GM19455 (cell line): ENCODE measurements around the gene GPR37.

Experiments
- ATAC-seq: cut with Tn5 transposase; IDR thresholded peaks from one replicate; pipeline ENCODE4 v1.9.1; 2021; ENCODE audit not compliant: unreplicated experiment

Gene GPR37

DNA sequence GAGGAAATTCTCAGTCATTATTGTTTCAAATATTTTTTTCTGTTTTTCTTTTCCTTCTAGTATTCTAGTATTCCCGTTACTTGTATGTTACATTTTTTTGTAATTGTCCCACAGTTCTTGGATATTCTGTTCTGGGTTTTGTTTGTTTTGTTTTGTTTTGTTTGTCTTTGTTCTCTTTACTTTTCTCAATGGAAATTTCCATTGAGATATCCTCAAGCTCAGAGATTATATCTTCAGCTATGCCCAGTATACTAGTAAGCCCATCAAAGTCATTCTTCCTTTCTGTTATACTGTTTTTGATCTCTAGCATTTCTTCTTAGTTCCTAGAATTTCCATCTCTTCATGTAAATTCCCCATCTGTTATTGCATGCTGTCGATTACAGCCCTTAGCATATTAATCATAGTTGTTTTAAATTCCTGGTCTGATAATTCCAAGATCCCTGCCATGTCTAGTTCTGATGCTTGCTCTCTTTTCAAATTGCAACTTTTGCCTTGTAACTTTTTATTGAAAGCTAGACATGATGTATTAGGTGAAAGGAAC lies 27.8 kb downstream of the GPR37 start:
- ATAC-seq, result no peak

DNA sequence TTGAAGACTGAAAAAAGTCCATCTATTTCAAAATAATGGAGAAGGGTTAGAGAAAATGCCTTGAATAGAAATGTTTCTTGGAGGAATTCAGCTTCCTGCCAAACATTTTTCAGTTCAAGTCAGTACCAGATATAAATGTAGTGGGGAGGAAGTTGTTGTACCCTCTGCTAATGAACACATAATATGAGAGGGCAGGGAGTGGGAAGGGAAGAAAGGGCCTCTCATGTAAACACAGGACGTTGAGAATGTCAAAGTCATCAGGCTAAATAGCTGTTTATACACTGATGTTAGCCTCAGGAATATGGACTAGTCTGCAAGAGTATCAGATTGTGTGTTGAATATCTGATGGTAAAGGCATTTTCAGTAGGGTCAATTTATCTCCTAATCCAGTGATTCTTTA lies 37.0 kb downstream of the GPR37 start:
- ATAC-seq, result no peak

DNA sequence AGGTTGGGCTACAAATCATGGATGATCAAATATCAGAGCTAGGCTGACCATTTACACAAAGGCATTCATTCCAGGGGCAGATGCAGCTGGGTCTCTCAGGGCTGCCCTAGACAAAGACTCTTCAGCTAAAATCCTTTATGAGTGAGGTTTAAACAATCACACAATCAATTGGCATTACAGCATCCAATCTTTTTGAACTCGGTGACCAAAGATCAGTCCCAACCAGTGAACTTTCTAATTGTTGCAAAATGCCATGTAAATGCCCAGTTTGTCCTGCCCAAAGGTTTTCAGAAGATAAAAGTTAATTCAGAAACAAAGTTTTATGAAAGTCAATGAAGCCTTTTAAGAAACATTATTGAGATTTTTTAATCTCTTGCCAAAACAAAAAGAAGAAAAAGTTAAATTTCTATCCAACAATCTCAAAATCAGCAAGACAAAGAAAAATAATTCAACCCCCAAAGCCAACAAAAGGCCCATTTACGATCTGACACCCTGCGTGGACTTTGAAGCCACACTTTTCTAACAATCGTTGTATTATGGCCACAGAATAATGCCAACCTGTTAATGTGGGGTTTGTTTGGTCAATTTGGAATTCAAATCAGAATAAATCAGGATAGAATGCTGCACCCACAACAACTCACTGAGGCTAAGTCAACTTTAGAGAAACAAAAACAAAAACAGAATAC lies 40.9 kb downstream of the GPR37 start:
- no peak for ATAC-seq

DNA sequence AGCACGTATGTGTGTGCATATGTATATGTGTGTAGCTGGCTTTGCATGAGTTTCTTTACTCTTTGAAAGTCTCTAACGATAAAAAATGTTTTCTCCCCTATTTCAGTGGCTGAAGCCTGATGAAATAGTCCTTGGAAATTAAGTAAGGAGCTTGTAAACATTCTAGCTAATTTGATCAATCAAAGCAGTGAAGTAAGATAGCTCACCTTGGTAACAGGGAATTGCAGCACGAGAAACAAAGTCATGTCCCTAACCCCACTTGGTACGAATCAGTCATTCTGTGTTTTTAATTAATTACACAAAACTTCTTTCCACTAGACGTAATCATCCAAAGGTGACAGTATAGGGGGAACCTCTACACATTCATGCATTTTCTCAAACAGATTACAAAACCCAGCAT lies 41.5 kb downstream of the GPR37 start:
- no peak for ATAC-seq

DNA sequence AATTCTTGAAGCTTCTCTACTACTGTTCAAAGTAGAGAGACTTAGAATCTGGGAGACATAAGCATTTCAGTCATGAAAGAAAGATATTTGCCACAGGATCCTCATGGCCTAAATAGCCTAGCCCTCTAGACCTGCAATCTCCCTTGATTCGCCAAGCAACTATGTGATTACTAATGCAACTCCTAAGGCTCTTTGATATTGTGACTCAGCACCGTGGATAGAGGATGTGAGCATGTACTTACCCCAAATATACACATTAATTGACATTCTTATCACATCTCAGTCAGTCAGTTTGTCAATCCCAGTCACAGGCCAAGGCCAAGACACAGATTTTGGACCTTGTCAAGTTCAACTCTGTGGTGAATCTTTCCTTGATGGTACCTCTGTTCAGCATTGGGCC lies 42.6 kb downstream of the GPR37 start:
- ATAC-seq, result no peak

DNA sequence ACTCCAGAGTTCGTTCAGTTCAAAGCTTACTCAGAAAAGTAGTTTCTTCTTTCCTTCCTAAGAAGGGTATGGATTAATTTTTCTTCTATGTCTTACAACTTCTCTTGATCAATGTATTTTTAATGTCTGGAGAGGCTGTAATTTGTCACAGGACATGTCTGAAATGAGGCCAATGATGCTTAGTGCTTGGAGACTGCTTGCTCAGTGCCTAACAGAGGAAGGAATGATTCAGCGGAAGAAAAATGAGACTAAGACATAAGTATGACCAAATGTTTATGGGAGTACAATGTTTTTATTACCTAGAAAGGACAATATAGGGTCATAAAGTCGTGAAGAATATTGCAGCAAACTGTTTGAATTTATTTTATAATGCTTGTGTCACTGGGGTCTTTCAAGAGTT lies 43.3 kb downstream of the GPR37 start:
- ATAC-seq, result no peak

DNA sequence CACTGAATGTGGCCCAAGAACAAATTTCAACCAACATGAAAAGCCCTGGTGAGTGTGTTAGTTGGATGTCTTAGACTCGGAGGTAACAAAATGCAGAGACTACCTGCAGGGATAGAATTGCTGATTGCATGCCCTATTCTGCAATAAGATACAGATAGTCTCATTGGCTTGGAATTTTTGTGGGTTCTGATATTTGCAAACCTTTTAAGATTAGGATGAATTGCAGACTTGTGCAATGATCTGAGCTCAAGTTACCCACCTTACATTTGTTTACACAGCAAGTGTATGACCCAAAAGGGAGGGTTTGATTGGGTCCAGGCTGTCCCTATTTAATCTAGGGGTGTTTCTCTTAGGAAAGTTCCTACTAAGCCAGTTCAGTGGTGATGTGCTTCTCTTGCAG lies 45.4 kb downstream of the GPR37 start:
- no peak for ATAC-seq

DNA sequence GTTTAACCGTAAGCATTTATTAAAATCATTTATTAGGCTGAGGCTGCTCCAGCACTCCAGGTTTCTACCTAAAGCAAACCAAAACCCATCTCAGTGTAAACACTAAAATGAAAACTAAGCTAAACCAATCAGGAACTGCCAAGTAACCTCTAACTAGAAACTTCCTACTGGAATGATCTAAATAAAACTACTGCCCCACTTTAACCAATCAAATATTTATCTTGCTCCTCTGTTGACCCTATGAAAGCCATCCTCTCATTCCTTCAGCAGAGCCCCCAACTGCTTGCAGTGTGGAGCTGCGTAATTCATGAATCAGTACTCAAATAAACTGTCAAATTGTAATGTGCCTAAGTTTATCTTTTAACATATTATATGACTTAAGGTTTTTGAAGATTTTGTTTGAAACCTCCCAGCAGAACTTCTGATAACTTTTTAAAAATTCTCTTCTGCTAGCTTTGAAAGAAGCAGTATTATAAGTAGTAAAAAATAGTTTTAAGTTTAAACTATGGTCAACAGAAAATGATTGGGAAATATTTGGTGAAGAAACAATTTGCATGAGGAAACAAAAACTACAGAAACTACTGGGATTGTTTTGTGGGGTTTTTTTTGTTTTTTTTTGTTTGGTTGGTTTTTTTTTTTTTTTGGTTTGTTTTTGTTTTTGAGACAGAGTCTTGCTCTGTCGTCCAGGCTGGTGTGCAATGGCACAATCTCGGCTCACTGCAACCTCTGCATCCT lies 47.4 kb downstream of the GPR37 start:
- ATAC-seq, result no peak

DNA sequence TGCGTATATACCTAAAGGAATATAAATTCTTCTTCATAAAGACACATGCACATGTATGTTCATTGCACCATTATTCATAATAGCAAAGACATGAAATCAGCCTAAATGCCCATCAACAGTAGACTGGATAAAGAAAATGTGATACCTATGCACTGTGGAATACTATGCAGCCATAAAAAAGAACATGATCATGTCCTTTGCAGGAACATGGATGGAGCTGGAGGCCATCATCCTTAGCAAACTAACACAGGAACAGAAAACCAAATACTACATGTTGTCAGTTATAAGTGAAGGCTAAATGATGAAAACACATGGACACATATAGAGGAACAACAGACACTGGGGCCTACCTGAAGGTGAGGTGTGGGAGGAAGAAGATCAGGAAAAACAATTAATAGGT lies 48.7 kb downstream of the GPR37 start:
- no peak for ATAC-seq

DNA sequence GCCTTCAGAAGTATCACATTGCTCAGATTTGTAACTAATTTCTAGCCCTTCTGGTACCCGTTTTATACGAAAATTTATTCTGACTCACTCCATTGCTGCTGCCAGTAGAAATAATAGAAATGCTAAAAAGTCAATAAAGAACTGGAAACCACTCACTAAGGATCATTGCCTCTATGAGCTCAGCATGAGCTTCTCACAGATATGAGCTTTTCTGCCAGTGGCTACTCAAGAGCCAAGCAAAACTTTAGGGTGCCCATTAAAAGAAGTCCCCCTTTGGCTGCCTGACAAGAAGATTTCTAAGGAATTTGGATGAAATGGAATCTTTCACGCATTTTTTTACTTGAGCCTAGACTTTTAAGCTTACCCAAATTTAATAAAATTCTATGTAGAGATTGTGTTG lies 52.5 kb downstream of the GPR37 start:
- ATAC-seq, result no peak

DNA sequence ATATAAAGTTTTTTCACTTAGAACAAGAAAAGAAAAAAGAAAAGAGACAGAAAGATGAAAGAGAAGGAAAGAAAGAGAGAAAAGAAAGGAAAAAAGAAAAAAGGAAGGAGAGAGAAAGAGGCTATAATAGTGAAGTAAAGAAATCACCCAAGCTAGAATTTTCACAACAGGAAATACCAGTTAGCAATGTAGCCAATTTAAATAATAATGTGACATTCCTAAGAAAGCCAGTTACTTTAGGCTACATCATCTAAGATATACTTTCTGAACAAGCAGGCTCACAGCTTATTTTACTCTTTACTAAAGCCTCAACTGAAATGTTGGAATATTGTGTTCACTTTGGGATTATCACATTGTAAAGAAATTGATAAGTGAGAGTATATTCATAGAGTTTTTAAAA lies 53.6 kb downstream of the GPR37 start:
- ATAC-seq, result no peak

DNA sequence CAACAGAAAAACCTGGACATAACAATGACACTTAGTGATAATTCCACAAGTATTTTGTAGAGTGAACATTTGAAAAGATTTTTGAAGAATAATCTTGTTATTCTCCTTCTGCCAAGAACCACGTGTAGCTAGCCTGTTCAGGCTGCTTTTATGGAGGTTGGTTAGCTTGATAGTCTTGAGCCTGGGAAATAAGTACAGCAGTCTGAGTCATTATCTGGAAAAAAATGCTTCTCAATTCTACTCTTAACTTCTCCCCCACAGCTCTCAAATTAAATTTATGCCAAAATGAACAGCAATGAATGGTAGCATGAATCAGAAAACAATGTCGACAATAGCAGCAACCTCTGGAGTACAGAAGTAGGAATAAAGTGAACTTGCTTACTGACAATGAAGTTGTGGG lies 63.2 kb downstream of the GPR37 start:
- no peak for ATAC-seq

DNA sequence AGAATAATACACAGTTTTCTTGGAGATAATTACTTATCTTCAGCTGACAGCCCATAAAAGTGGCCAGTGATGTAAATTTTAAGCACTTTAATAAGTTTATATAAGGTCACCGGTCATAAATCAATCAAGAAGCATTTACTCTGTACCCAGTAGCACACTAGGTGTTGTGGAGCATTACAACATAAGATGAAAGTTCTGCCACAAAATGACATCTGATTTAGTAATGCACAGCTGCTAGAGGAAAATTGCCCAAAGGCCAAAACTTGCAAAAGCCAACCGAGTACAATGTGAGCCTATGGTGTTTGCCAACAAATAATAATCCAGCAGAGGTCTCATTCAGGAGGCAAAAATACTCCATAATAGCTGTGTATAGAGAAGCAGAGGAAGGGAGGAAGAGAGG lies 63.6 kb downstream of the GPR37 start:
- ATAC-seq, result no peak

DNA sequence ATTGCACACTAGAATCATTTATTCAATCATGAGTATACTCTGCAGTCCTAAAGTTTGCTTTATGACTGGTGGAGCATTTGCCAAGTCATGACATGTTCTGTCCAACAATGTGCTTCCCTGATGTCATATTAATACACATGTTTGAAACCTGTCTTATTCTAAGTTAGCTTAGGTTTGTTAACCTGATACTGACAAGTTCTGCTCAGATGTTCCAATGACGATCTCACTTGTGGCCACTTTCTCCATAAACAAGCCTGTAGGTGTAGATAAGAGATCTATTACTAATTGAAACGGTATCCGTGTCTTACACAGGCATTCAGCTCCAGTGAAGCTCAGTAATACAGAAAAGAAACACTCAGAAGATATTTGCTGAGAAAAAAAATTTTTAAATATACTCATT lies 64.9 kb downstream of the GPR37 start:
- ATAC-seq, result no peak

DNA sequence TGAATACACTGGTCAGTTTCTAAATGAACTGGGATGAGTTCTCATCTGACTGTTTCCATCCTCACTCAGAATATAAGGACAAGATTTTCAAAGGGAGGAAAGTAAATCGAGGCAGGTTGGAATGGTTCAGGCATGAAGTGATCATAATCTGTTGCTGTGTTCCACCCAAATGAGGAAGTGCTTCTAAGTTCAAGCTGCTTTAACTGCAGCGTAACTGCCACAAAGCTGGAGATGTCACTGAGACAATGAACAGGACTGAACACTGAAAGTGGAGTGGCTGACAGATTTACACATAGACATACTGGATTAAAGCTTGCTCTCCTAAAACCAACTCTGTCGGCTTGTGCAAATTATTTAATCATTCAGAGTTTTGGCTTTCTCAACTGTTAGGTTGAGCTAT lies 66.6 kb downstream of the GPR37 start:
- ATAC-seq, result no peak

DNA sequence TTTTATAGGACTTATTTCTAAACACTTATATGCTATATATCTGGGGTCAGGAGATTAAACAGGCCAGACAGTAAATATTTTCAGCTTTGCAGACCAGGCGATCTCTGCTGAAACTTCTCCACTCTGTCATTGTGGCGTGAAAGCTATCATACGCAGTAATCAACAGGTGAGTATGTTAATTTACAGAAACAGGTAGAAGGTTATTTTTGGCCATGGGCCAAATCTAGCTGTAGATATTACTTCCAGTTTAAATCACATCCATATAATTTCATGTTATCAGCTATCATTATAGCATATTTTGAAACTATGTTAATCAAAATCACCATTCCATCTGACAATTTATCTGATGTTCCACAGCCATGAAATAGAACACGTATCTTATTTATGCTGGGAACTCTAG lies 67.8 kb downstream of the GPR37 start:
- no peak for ATAC-seq
